Endodermal cell (in vitro differentiated cells): ENCODE data around the gene GSDME. TPM values are rescaled to one million over a fixed set of nuclear protein-coding genes. Genes with fewer than 3 reads are reported as not detected.

Experiments used
- DNase-seq: peaks from one replicate; pipeline ENCODE4 v3.0.0-alpha.2; 2017
- H3K27ac ChIP-seq: 2 replicates; pipeline ENCODE4 v1.5.1; 2013; ENCODE audit warnings: mild to moderate bottlenecking, low read depth, low read length, moderate library complexity
- H3K27me3 ChIP-seq: 2 replicates; pipeline ENCODE4 v1.6.1; 2013; ENCODE audit warnings: mild to moderate bottlenecking, low read length, moderate library complexity; ENCODE audit not compliant: insufficient read depth, control insufficient read depth, poor library complexity, severe bottlenecking
- H3K36me3 ChIP-seq: 2 replicates; pipeline ENCODE4 v1.7.0; 2013; ENCODE audit warnings: mild to moderate bottlenecking, low read length, moderate library complexity; ENCODE audit not compliant: control insufficient read depth, insufficient read depth
- H3K4me1 ChIP-seq: one replicate; pipeline ENCODE4 v1.7.0; 2013; ENCODE audit warnings: low read length; ENCODE audit not compliant: control insufficient read depth, insufficient read depth
- H3K4me3 ChIP-seq: 2 replicates; pipeline ENCODE4 v1.5.1; 2013; ENCODE audit warnings: mild to moderate bottlenecking, low read length, moderate library complexity
- H3K9ac ChIP-seq: 2 replicates; pipeline ENCODE4 v1.6.1; 2013; ENCODE audit warnings: mild to moderate bottlenecking, low read length, moderate library complexity; ENCODE audit not compliant: poor library complexity, severe bottlenecking; ENCODE audit errors: extremely low read depth
- H3K9me3 ChIP-seq: 2 replicates; pipeline ENCODE4 v1.6.1; 2013; ENCODE audit warnings: mild to moderate bottlenecking, low read length, moderate library complexity; ENCODE audit not compliant: control insufficient read depth
- H3K27ac Mint-ChIP-seq: 2 replicates; pipeline ENCODE4 v1.8.0; 2020; ENCODE audit warnings: mixed read lengths
- H3K27me3 Mint-ChIP-seq: 2 replicates; pipeline ENCODE4 v1.8.0; 2021; ENCODE audit warnings: mild to moderate bottlenecking, mixed read lengths; ENCODE audit not compliant: insufficient read depth
- H3K36me3 Mint-ChIP-seq: 2 replicates; pipeline ENCODE4 v1.8.0; 2020; ENCODE audit warnings: low read depth, mixed read lengths
- H3K4me1 Mint-ChIP-seq: 2 replicates; pipeline ENCODE4 v1.8.0; 2020; ENCODE audit warnings: mixed read lengths
- H3K4me3 Mint-ChIP-seq: 2 replicates; pipeline ENCODE4 v1.8.0; 2020; ENCODE audit warnings: mild to moderate bottlenecking, moderate library complexity, mixed read lengths
- H3K9me3 Mint-ChIP-seq: 2 replicates; pipeline ENCODE4 v1.8.0; 2020; ENCODE audit warnings: mild to moderate bottlenecking, mixed read lengths
- CTCF ChIP-seq: fragments of 200-600 bp; sonication (generic); conservative IDR thresholded peaks from 2 replicates; pipeline ENCODE4 v1.5.0; 2021; ENCODE audit warnings: antibody characterized with exemption, mild to moderate bottlenecking
- WGBS, 2 experiments: methylation state at CpG; one replicate each; pipeline versions ENCODE4 v1.1.5 to v1.1.7; 2013; ENCODE audit warnings: missing lambda C conversion rate in 2 of 2, mixed read lengths in 1 of 2; ENCODE audit not compliant: insufficient coverage in 1 of 2, insufficient read length in 1 of 2; 5-methylcytosine and 5-hydroxymethylcytosine counted together
- total RNA-seq, 2 donors: library from RNA; stranded (reverse); fragmentation: NEBNext Ultra II Directional in 1 of 2; extraction: Animal tissue kit (Norgen Biotek cat#: 25700) in 1 of 2; gene quantifications; 2 replicates in 1 of 2; 3 replicates in 1 of 2; pipeline ENCODE4 v1.2.1, GENCODE V29; 2021

Gene GSDME
- total RNA-seq, 2 donors from 2014 or later = 8.9 to 17.9 TPM

- Mint-ChIP-seq H3K27me3 (peaks cover 1% of the 10 kb centered on the region), H3K4me3 (no peak overlapping the region), H3K36me3 (peaks cover 2% of the 10 kb centered on the region), H3K4me1 (peaks cover 31% of the 10 kb centered on the region), H3K27ac (no peak overlapping the region), H3K9me3 (peaks cover 1% of the 10 kb centered on the region)
- Histone ChIP-seq H3K36me3 (no peaks in the 10 kb centered on the region), H3K9me3 (peaks cover 4% of the 10 kb centered on the region), H3K4me3 (no peak overlapping the region), H3K27ac (no peak overlapping the region), H3K4me1 (peaks cover 14% of the 10 kb centered on the region), H3K9ac (no peak overlapping the region), H3K27me3 (no peaks in the 10 kb centered on the region)
- no peak for TF ChIP-seq CTCF
- WGBS, 2 experiments = 95 to 100% methylated on average over 8 to 9 of the region's 9 CpGs
- DNase-seq = peak; percentile 30
These were observed 40.6 kb downstream of the GSDME start for GRCh38 chr7:24716480-24717246.

- 76% methylated on average over 11 to 16 of the region's 16 CpGs for WGBS, 2 experiments
- no peak overlapping the region for H3K27ac ChIP-seq
- peaks cover 4% of the 10 kb centered on the region for H3K9me3 ChIP-seq
- H3K4me1 ChIP-seq = peaks cover 14% of the 10 kb centered on the region
- no peaks in the 10 kb centered on the region for H3K27me3 ChIP-seq
- H3K9me3 Mint-ChIP-seq = peaks cover 1% of the 10 kb centered on the region
- peaks cover 2% of the 10 kb centered on the region for H3K36me3 Mint-ChIP-seq
- H3K4me3 Mint-ChIP-seq = no peak overlapping the region
- H3K4me3 ChIP-seq = no peak overlapping the region
- H3K36me3 ChIP-seq = no peaks in the 10 kb centered on the region
- TF ChIP-seq CTCF = peak; percentile 82
- H3K27ac Mint-ChIP-seq = no peak overlapping the region
- H3K9ac ChIP-seq = no peak overlapping the region
- H3K27me3 Mint-ChIP-seq = peaks cover 1% of the 10 kb centered on the region
- H3K4me1 Mint-ChIP-seq = peaks cover 26% of the 10 kb centered on the region
- peak; percentile 81 for DNase-seq
These were observed 41.4 kb downstream of the GSDME start for GRCh38 chr7:24715661-24716479.

GRCh38 chr7:24715171-24715570 lies 42.1 kb downstream of the GSDME start:
- DNase-seq = no peak

More at GRCh38 chr7:24715171-24715570, 42.1 kb downstream of the GSDME start:
- H3K27ac Mint-ChIP-seq = no peak overlapping the region
- peaks cover 4% of the 10 kb centered on the region for H3K9me3 ChIP-seq
- H3K4me1 Mint-ChIP-seq = peaks cover 26% of the 10 kb centered on the region
- peaks cover 14% of the 10 kb centered on the region for H3K4me1 ChIP-seq
- H3K27me3 ChIP-seq = no peaks in the 10 kb centered on the region
- H3K36me3 ChIP-seq = no peaks in the 10 kb centered on the region
- no peak overlapping the region for H3K27ac ChIP-seq
- H3K4me3 ChIP-seq = no peak overlapping the region
- no peak overlapping the region for H3K4me3 Mint-ChIP-seq
- no peak overlapping the region for H3K9ac ChIP-seq
- 95 to 100% methylated on average over 1 to 2 of the region's 2 CpGs for WGBS, 2 experiments
- H3K36me3 Mint-ChIP-seq = peaks cover 2% of the 10 kb centered on the region
- TF ChIP-seq CTCF = no peak
- H3K27me3 Mint-ChIP-seq = peaks cover 1% of the 10 kb centered on the region
- peaks cover 1% of the 10 kb centered on the region for H3K9me3 Mint-ChIP-seq
